Measurements from ENCODE around the gene TBPL1.

DNA sequence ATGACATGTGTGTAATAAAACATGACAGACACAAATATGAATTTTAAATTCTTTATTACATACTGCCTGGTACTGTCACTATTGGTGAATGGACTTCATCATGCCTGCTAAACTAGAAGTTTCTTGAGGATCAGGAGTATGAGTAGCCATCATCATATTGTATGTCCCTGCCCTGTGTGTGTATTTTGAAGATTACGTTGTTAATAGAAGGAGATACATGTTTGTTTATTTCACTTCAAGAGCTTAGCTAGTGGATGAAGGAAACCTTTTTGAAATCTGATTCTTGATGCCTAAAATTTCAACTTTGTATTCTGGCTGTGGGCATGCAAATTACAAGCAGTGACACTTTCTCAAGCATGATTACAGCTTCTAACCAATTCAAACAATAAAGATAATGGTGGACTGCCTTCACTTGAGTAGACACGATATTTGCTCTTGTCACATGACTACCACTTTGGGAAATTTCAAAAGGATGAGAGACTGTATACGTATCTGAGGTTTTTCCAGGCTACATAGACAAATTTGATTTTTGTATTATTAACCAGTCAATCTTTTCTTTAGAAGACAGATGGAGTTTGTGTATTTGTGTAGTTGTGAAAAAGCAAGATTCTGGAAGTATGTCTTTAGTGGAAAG is 3.5 kb downstream of the TBPL1 start:
- TF ChIP-seq, protein P1, sequence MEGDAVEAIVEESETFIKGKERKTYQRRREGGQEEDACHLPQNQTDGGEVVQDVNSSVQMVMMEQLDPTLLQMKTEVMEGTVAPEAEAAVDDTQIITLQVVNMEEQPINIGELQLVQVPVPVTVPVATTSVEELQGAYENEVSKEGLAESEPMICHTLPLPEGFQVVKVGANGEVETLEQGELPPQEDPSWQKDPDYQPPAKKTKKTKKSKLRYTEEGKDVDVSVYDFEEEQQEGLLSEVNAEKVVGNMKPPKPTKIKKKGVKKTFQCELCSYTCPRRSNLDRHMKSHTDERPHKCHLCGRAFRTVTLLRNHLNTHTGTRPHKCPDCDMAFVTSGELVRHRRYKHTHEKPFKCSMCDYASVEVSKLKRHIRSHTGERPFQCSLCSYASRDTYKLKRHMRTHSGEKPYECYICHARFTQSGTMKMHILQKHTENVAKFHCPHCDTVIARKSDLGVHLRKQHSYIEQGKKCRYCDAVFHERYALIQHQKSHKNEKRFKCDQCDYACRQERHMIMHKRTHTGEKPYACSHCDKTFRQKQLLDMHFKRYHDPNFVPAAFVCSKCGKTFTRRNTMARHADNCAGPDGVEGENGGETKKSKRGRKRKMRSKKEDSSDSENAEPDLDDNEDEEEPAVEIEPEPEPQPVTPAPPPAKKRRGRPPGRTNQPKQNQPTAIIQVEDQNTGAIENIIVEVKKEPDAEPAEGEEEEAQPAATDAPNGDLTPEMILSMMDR (IDR thresholded peaks at IDR 0.05 in 4 of 5, conservative IDR thresholded peaks at IDR 0.05 in 1 of 5), result no peak
- TF ChIP-seq POLR2A (IDR thresholded peaks at IDR 0.05), result no peak

Data from gastrocnemius medialis (tissue), 4 donors.